Adipocyte (in vitro differentiated cells): ENCODE data around the gene DHRS7B.
A peak's percentile ranks its signal among the peaks of the same experiment; 100 is the strongest.

ENCODE experiments used
- DNase-seq: peaks from one replicate; pipeline ENCODE4 v3.0.0-alpha.2; 2015; ENCODE audit warnings: low read depth
- H3K27me3 ChIP-seq: replicated peaks from 2 replicates; pipeline ENCODE4 v1.7.0; 2013; ENCODE audit warnings: mild to moderate bottlenecking, low read length, moderate library complexity; ENCODE audit not compliant: control insufficient read depth, insufficient read depth
- H3K36me3 ChIP-seq: 2 replicates; pipeline ENCODE4 v1.7.0; 2013; ENCODE audit warnings: low read length, mild to moderate bottlenecking, moderate library complexity; ENCODE audit not compliant: control insufficient read depth, insufficient read depth, severe bottlenecking
- H3K4me1 ChIP-seq: 2 replicates; pipeline ENCODE4 v1.7.0; 2013; ENCODE audit warnings: mild to moderate bottlenecking, low read length, moderate library complexity; ENCODE audit not compliant: control insufficient read depth, insufficient read depth
- H3K4me3 ChIP-seq: 2 replicates; pipeline ENCODE4 v1.7.0; 2013; ENCODE audit warnings: mild to moderate bottlenecking, low read length, moderate library complexity
- H3K9ac ChIP-seq: 2 replicates; pipeline ENCODE4 v1.7.0; 2013; ENCODE audit warnings: mild to moderate bottlenecking, low read length, moderate library complexity
- H3K9me3 ChIP-seq: 2 replicates; pipeline ENCODE4 v1.7.0; 2013; ENCODE audit warnings: mild to moderate bottlenecking, low read length, moderate library complexity; ENCODE audit not compliant: control insufficient read depth

Gene DHRS7B

GRCh38 chr17:21199856-21200255 is 73.1 kb downstream of the DHRS7B start:
- peaks cover 25% of the 10 kb centered on the region for H3K36me3 ChIP-seq
- peaks cover 35% of the 10 kb centered on the region for H3K4me1 ChIP-seq
- no peaks in the 10 kb centered on the region for H3K9me3 ChIP-seq
- H3K27me3 ChIP-seq: no peaks in the 10 kb centered on the region
- no peak for DNase-seq
- H3K4me3 ChIP-seq: no peak overlapping the region
- H3K9ac ChIP-seq: peak overlapping the region; percentile 14

GRCh38 chr17:21200590-21201297 is 74.0 kb downstream of the DHRS7B start:
- peaks cover 32% of the 10 kb centered on the region for H3K4me1 ChIP-seq
- H3K9ac ChIP-seq: no peak overlapping the region
- no peaks in the 10 kb centered on the region for H3K9me3 ChIP-seq
- no peak overlapping the region for H3K4me3 ChIP-seq
- H3K36me3 ChIP-seq: peaks cover 25% of the 10 kb centered on the region
- H3K27me3 ChIP-seq: no peaks in the 10 kb centered on the region
- peak; percentile 4 for DNase-seq

DNA sequence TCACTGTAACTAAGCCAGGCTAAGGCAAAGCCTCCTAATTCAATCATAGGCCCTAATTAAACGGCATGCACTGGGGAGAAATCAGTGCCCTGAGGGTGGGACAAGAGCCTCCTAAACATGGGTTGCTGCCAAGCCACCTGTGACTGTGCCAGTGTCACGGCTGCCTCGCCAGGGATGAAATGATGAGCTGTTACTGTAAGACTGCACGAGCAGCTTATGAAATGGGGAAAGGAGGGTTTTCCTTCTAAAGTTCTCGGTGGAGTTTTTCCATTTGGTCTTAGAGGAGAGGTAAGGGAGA is 74.5 kb downstream of the DHRS7B start:
- Histone ChIP-seq H3K36me3 (peaks cover 25% of the 10 kb centered on the region), H3K27me3 (no peaks in the 10 kb centered on the region), H3K9ac (no peak overlapping the region), H3K4me1 (peaks cover 32% of the 10 kb centered on the region), H3K9me3 (no peaks in the 10 kb centered on the region), H3K4me3 (no peak overlapping the region)
- peak; percentile 68 for DNase-seq

GRCh38 chr17:21201874-21202273 is 75.1 kb downstream of the DHRS7B start:
- Histone ChIP-seq H3K4me3 (no peak overlapping the region), H3K9ac (peak overlapping the region; percentile 35), H3K9me3 (no peaks in the 10 kb centered on the region), H3K27me3 (no peaks in the 10 kb centered on the region), H3K36me3 (peaks cover 21% of the 10 kb centered on the region), H3K4me1 (peaks cover 32% of the 10 kb centered on the region)
- no peak for DNase-seq

GRCh38 chr17:21202512-21202911 is 75.7 kb downstream of the DHRS7B start:
- no peak for DNase-seq
- Histone ChIP-seq H3K36me3 (peaks cover 15% of the 10 kb centered on the region), H3K4me1 (peaks cover 32% of the 10 kb centered on the region), H3K9ac (no peak overlapping the region), H3K27me3 (no peaks in the 10 kb centered on the region), H3K4me3 (no peak overlapping the region), H3K9me3 (no peaks in the 10 kb centered on the region)

GRCh38 chr17:21204935-21205334 is 78.2 kb downstream of the DHRS7B start:
- Histone ChIP-seq H3K4me1 (peaks cover 37% of the 10 kb centered on the region), H3K9me3 (no peaks in the 10 kb centered on the region), H3K27me3 (no peaks in the 10 kb centered on the region), H3K9ac (peak overlapping the region; percentile 15), H3K4me3 (no peak overlapping the region), H3K36me3 (peaks cover 10% of the 10 kb centered on the region)
- no peak for DNase-seq

DNA sequence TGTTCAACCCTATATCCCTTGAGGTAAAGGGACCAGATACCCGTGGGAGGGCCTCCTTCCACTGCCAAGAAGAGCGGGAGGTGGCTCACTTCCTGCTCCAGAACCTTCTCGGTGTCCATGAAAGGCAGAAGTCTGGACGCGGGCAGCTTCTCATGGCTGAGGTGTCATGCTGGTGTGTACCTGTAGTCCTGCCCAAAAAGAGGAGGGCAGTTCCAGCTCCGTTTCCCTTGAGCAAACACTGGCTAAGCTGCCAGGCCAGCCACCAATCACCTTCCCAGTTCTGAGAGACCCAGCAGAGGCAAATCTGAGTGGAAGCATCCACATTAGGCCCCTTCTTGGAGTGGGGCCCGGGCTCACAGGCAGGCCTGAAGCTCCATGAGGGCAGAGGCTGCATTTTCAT is 81.6 kb downstream of the DHRS7B start:
- Histone ChIP-seq H3K36me3 (peaks cover 17% of the 10 kb centered on the region), H3K9ac (peak overlapping the region; percentile 40), H3K4me1 (peaks cover 49% of the 10 kb centered on the region), H3K4me3 (no peak overlapping the region), H3K9me3 (no peaks in the 10 kb centered on the region), H3K27me3 (no peaks in the 10 kb centered on the region)
- no peak for DNase-seq

- peak overlapping the region; percentile 40 for H3K9ac ChIP-seq
- H3K36me3 ChIP-seq: peaks cover 17% of the 10 kb centered on the region
- no peak overlapping the region for H3K4me3 ChIP-seq
- H3K4me1 ChIP-seq: peaks cover 47% of the 10 kb centered on the region
- H3K9me3 ChIP-seq: no peaks in the 10 kb centered on the region
- H3K27me3 ChIP-seq: no peaks in the 10 kb centered on the region
- DNase-seq: no peak
Observed at GRCh38 chr17:21209511-21210175, 82.9 kb downstream of the DHRS7B start.

- Histone ChIP-seq H3K9ac (no peak overlapping the region), H3K4me1 (peaks cover 53% of the 10 kb centered on the region), H3K4me3 (no peak overlapping the region), H3K36me3 (peaks cover 17% of the 10 kb centered on the region), H3K9me3 (no peaks in the 10 kb centered on the region), H3K27me3 (no peaks in the 10 kb centered on the region)
- DNase-seq: no peak
Observed at GRCh38 chr17:21210411-21211076, 83.8 kb downstream of the DHRS7B start.

GRCh38 chr17:21211825-21212479 is 85.2 kb downstream of the DHRS7B start:
- peak overlapping the region; percentile 92 for H3K4me3 ChIP-seq
- H3K27me3 ChIP-seq: no peaks in the 10 kb centered on the region
- peaks cover 59% of the 10 kb centered on the region for H3K4me1 ChIP-seq
- no peak for DNase-seq
- no peaks in the 10 kb centered on the region for H3K9me3 ChIP-seq
- H3K9ac ChIP-seq: peak overlapping the region; percentile 99
- peaks cover 17% of the 10 kb centered on the region for H3K36me3 ChIP-seq
